DOHH2 (cell line): Measurements from ENCODE around the gene JCAD.

Experiments
- H3F3A ChIP-seq: fragments of 200-600 bp; sonication (generic), shearing (Covaris generic); 2 replicates; pipeline ENCODE4 v1.6.0; 2016; ENCODE audit warnings: antibody characterized with exemption, mild to moderate bottlenecking; ENCODE audit not compliant: control insufficient read depth, insufficient read depth
- H3K27ac ChIP-seq: fragments of 200-600 bp; sonication (generic); 2 replicates; pipeline ENCODE4 v1.5.1; 2014; ENCODE audit warnings: low read depth, mild to moderate bottlenecking, low read length, moderate library complexity
- H3K27me3 ChIP-seq: fragments of 200-600 bp; sonication (generic); 2 replicates; pipeline ENCODE4 v1.6.1; 2014; ENCODE audit warnings: mild to moderate bottlenecking, low read length, mixed read lengths; ENCODE audit not compliant: control insufficient read depth
- H3K36me3 ChIP-seq: fragments of 200-600 bp; sonication (generic); 2 replicates; pipeline ENCODE4 v1.6.1; 2014; ENCODE audit warnings: mild to moderate bottlenecking, low read length, moderate library complexity, mixed read lengths; ENCODE audit not compliant: control insufficient read depth
- H3K4me1 ChIP-seq: fragments of 200-600 bp; sonication (generic); 2 replicates; pipeline ENCODE4 v1.6.1; 2014; ENCODE audit warnings: mild to moderate bottlenecking, low read length, mixed read lengths; ENCODE audit not compliant: control insufficient read depth
- H3K4me2 ChIP-seq: fragments of 200-600 bp; sonication (generic); 2 replicates; pipeline ENCODE4 v1.6.0; 2014; ENCODE audit warnings: mild to moderate bottlenecking, low read length, moderate library complexity
- H3K4me3 ChIP-seq: fragments of 200-600 bp; sonication (generic); 2 replicates; pipeline ENCODE4 v1.5.1; 2014; ENCODE audit warnings: mild to moderate bottlenecking, low read length, mixed read lengths
- H3K79me2 ChIP-seq: fragments of 200-600 bp; sonication (generic); 2 replicates; pipeline ENCODE4 v1.6.1; 2014; ENCODE audit warnings: mild to moderate bottlenecking, low read length, mixed read lengths; ENCODE audit not compliant: control insufficient read depth
- H3K9me2 ChIP-seq: fragments of 200-600 bp; sonication (generic); replicated peaks from 2 replicates; pipeline ENCODE4 v1.6.1; 2014; ENCODE audit warnings: mild to moderate bottlenecking, low read length, mixed read lengths; ENCODE audit not compliant: control insufficient read depth
- H3K9me3 ChIP-seq: fragments of 200-600 bp; sonication (generic); 2 replicates; pipeline ENCODE4 v1.6.1; 2014; ENCODE audit warnings: antibody characterized with exemption, low read length, mixed read lengths; ENCODE audit not compliant: control insufficient read depth, insufficient read depth
- H4K20me1 ChIP-seq: fragments of 200-600 bp; sonication (generic); 2 replicates; pipeline ENCODE4 v1.6.0; 2014; ENCODE audit warnings: low read depth, mild to moderate bottlenecking, antibody characterized with exemption, low read length, moderate library complexity; ENCODE audit not compliant: control insufficient read depth, insufficient read depth
- CTCF ChIP-seq: fragments of 200-600 bp; sonication (generic); IDR thresholded peaks from one replicate; pipeline ENCODE4 v1.5.1; 2014; ENCODE audit warnings: antibody characterized with exemption, mild to moderate bottlenecking, low read depth, low read length; ENCODE audit not compliant: poor library complexity, severe bottlenecking
- EZH2phosphoT487 ChIP-seq: fragments of 200-600 bp; sonication (generic); IDR thresholded peaks from 2 replicates; pipeline ENCODE4 v1.6.1; 2017; ENCODE audit warnings: borderline replicate concordance, mild to moderate bottlenecking, antibody characterized with exemption, low read length, moderate library complexity, mixed read lengths

JCAD gene

GRCh38 chr10:30068492-30069223 is 9.3 kb upstream of the JCAD start:
- Histone ChIP-seq H3K9me3 (no peaks in the 10 kb centered on the region), H3K4me3 (no peak overlapping the region), H3K36me3 (no peaks in the 10 kb centered on the region), H3K4me2 (no peak overlapping the region), H3F3A (no peaks in the 10 kb centered on the region), H4K20me1 (no peaks in the 10 kb centered on the region), H3K4me1 (no peaks in the 10 kb centered on the region), H3K27me3 (no peaks in the 10 kb centered on the region), H3K79me2 (no peaks in the 10 kb centered on the region), H3K27ac (no peak overlapping the region), H3K9me2 (no peaks in the 10 kb centered on the region)
- no peak for TF ChIP-seq EZH2phosphoT487
- TF ChIP-seq CTCF: no peak

GRCh38 chr10:30063099-30063498 is 3.7 kb upstream of the JCAD start:
- TF ChIP-seq CTCF (no peak), EZH2phosphoT487 (no peak)
- no peak overlapping the region for H3K4me2 ChIP-seq

GRCh38 chr10:30062582-30062981 is 3.2 kb upstream of the JCAD start:
- Histone ChIP-seq H3K4me2 (no peak overlapping the region), H3K4me1 (no peaks in the 10 kb centered on the region), H3K79me2 (no peaks in the 10 kb centered on the region), H3K36me3 (no peaks in the 10 kb centered on the region), H3K27me3 (no peaks in the 10 kb centered on the region), H3F3A (no peaks in the 10 kb centered on the region), H3K4me3 (no peak overlapping the region), H3K9me3 (no peaks in the 10 kb centered on the region), H3K9me2 (no peaks in the 10 kb centered on the region), H4K20me1 (no peaks in the 10 kb centered on the region), H3K27ac (no peak overlapping the region)
- TF ChIP-seq CTCF: no peak
- no peak for TF ChIP-seq EZH2phosphoT487

More at GRCh38 chr10:30063099-30063498, 3.7 kb upstream of the JCAD start:
- H3K4me1 ChIP-seq: no peaks in the 10 kb centered on the region
- H3K27ac ChIP-seq: no peak overlapping the region
- H4K20me1 ChIP-seq: no peaks in the 10 kb centered on the region
- no peaks in the 10 kb centered on the region for H3K79me2 ChIP-seq
- no peak overlapping the region for H3K4me3 ChIP-seq
- H3K36me3 ChIP-seq: no peaks in the 10 kb centered on the region
- no peaks in the 10 kb centered on the region for H3F3A ChIP-seq
- no peaks in the 10 kb centered on the region for H3K27me3 ChIP-seq
- H3K9me3 ChIP-seq: no peaks in the 10 kb centered on the region
- H3K9me2 ChIP-seq: no peaks in the 10 kb centered on the region
